ENCODE results near the gene CHURC1. TPM values are rescaled to one million over a fixed set of nuclear protein-coding genes. Genes with fewer than 3 reads are reported as not detected.

The CHURC1 gene
- total and polyA plus RNA-seq, 2 of the 13 experiments (the other 11 are each of a cell fraction or from before 2014, with no cell fraction given) = 41.1 to 74.4 TPM

- TF ChIP-seq KAT8 (CRISPR knock-in tag; IDR thresholded peaks at IDR 0.05) (no peak), HIVEP1 (CRISPR knock-in tag; IDR thresholded peaks at IDR 0.05) (0 out of 2 replicates have a peak, but pooled peaks have one; percentile 4), ZFP91 (CRISPR knock-in tag; IDR thresholded peaks at IDR 0.05; ENCODE audit: borderline replicate concordance) (peak; percentile 55; the same call in 1 of the 2 replicates), KDM4B (CRISPR knock-in tag; IDR thresholded peaks at IDR 0.05) (no peak)
Measured at GRCh38 chr14:64938972-64939816, 24.9 kb downstream of the CHURC1 start (continued).

- ATAC-seq (no peak), DNase-seq (ENCODE audit: low spot score) (no peak), FAIRE-seq (peak; percentile 8)
- H3K27me3 ChIP-seq (ENCODE audit: control insufficient read depth in 1 of 2, insufficient read depth in 2 of 2, low read length in 2 of 2) = no peaks in the 10 kb centered on the region; a peak in 1 of 5 replicates
- peaks cover 80% of the 10 kb centered on the region for H3K4me1 ChIP-seq (ENCODE audit: insufficient read depth, low read length)
- peak overlapping the region; percentile 89; the same call in 1 of the 2 replicates for H3K9ac ChIP-seq (ENCODE audit: insufficient read depth, low read depth, low read length)
- H3K4me3 ChIP-seq (replicated peaks in 1 of 3; ENCODE audit: insufficient read depth in 1 of 3, low read depth in 2 of 3, low read length in 3 of 3) = peak overlapping the region in 2 of 3 experiments; percentile 67 to 76; a peak in 4 of 6 replicates
- H3K79me2 ChIP-seq (ENCODE audit: insufficient read depth, low read length) = peaks cover 28% of the 10 kb centered on the region
- H3K27ac ChIP-seq (ENCODE audit: extremely low read length, insufficient read depth, low read length) = peak overlapping the region; percentile 70
- H3K36me3 ChIP-seq (replicated peaks in 1 of 2; ENCODE audit: control insufficient read depth in 1 of 2, insufficient read depth in 2 of 2, low read length in 2 of 2) = peaks cover 0 to 2% of the 10 kb centered on the region in 2 experiments; a peak in 2 of 5 replicates
- in situ Hi-C loops (cut with HindIII; ENCODE audit: extremely low pct_ligation_motif_present, low pct_unique_long_range_greater_than_20kb) = no loop called here
- peak overlapping the region; percentile 97 for H3K4me2 ChIP-seq (ENCODE audit: low read depth, low read length)
- intact Hi-C loops (cut with micrococcal nuclease; ENCODE audit: unreplicated experiment) = loop anchor here (10.0 kb wide), 1 partner anchor 235 kb away; the partner anchor contains the start of gene PLEKHG3
- ChIA-PET CTCF (ENCODE audit: low intra/inter-chr PET ratio, low total read pairs) (no interaction called here), POLR2A (interaction anchor here (1.4 to 6.0 kb wide), 5 partner anchors 9 to 47 kb away, joined by 4 to 54 read pairs (median 13); partner anchors contain the start of genes CHURC1 and FNTB)
- H3K9me3 ChIP-seq (ENCODE audit: low read length) = no peaks in the 10 kb centered on the region
- H2AFZ ChIP-seq (ENCODE audit: low read length) = no peak overlapping the region
- BruUV-seq (replicated peaks) = no TSS peak
- no peaks in the 10 kb centered on the region; the same call in 1 of the 2 replicates for H4K20me1 ChIP-seq (ENCODE audit: insufficient read depth, low read length)
- 29% methylated on average over 3 of the region's 3 CpGs for WGBS (ENCODE audit: low lambda C conversion rate)
- TF ChIP-seq ZNF512B (CRISPR knock-in tag; IDR thresholded peaks at IDR 0.05; ENCODE audit: borderline replicate concordance) (no peak), ARNTL (CRISPR knock-in tag; IDR thresholded peaks at IDR 0.05) (0 out of 2 replicates have a peak, but pooled peaks have one; percentile 30), REL (CRISPR knock-in tag; conservative IDR thresholded peaks at IDR 0.05) (no peak), RBFOX2 (IDR thresholded peaks at IDR 0.05; ENCODE audit: low read depth, low read length) (peak; percentile 26; the same call in 1 of the 2 replicates), ZNF143 (CRISPR knock-in tag; IDR thresholded peaks at IDR 0.05) (no peak), NCOA5 (CRISPR knock-in tag; IDR thresholded peaks at IDR 0.05) (no peak), POLR2G (IDR thresholded peaks at IDR 0.05; ENCODE audit: low read depth, low read length) (no peak), HOXA7 (CRISPR knock-in tag; IDR thresholded peaks at IDR 0.05) (no peak), GATAD2A (CRISPR knock-in tag; IDR thresholded peaks at IDR 0.05) (0 out of 2 replicates have a peak, but pooled peaks have one; percentile 5)
Measured at GRCh38 chr14:64939817-64940190, 25.5 kb downstream of the CHURC1 start.
